Measurements from ENCODE around the gene OR51B5. TPM values are rescaled to one million over a fixed set of nuclear protein-coding genes. Genes with fewer than 3 reads are reported as not detected.

The OR51B5 gene
- total and polyA plus RNA-seq, 4 donors = 0.17 to 0.23 TPM; not detected in 2

- WGBS = 65% methylated on average over 2 of the region's 2 CpGs
- Histone ChIP-seq H3K9me3 (ENCODE audit: control insufficient read depth in 4 of 4, low read length in 3 of 4) (no peaks in the 10 kb centered on the region), H3K27me3 (ENCODE audit: control insufficient read depth in 4 of 4, insufficient read depth in 4 of 4, low read length in 3 of 4) (peaks cover 0 to 2% (median 0%) of the 10 kb centered on the region in 4 donors), H3K27ac (ENCODE audit: low read depth in 1 of 2, low read length in 2 of 2) (no peak overlapping the region), H3K4me1 (ENCODE audit: control insufficient read depth in 4 of 4, insufficient read depth in 4 of 4, low read length in 3 of 4) (no peaks in the 10 kb centered on the region), H3K9ac (ENCODE audit: low read depth in 1 of 2, low read length in 2 of 2) (no peak overlapping the region), H3K36me3 (ENCODE audit: control insufficient read depth in 4 of 4, insufficient read depth in 3 of 4, low read depth in 1 of 4, low read length in 3 of 4) (no peaks in the 10 kb centered on the region), H3K4me3 (ENCODE audit: low read depth in 1 of 3, low read length in 3 of 3) (no peak overlapping the region)
- no peak for DNase-seq (ENCODE audit: low spot score)
- no peak for TF ChIP-seq EGR1 (IDR thresholded peaks at IDR 0.05; ENCODE audit: low read depth in 2 of 2)
- no peak for TF ChIP-seq RAD21 (IDR thresholded peaks at IDR 0.05)
- TF ChIP-seq RXRA (IDR thresholded peaks at IDR 0.05) = no peak
- no peak for TF ChIP-seq MAX (IDR thresholded peaks at IDR 0.05)
These were observed 41.0 kb upstream of the OR51B5 start for GRCh38 chr11:5384335-5384734.

DNA sequence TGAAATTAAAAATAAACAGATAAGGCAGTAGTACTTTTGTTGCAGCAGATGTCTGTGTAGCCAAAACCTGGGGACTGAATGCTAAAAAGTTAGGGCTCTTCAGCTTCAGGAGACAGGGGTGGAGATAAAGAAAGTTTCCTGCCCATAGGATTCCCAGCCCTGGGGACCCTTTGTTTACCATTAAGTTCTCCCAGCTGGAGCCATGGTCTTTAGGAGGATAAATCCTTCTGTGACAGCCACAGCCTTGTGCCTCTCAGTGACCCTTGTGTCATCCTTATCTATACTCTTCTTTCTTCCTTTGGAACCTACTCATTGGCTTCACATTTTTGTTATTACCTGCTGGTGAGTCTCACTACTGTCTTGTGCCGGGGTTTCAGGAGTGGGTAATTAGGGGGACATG lies 40.3 kb upstream of the OR51B5 start, which contains the start of gene OR51M1:
Gene OR51M1, plus strand, starts transcription at position 237 of the 400 bp plus-strand sequence. CDS start 5,587 bp downstream, outside the sequence.
- WGBS = 77% methylated on average over 1 of the region's 1 CpG

DNA sequence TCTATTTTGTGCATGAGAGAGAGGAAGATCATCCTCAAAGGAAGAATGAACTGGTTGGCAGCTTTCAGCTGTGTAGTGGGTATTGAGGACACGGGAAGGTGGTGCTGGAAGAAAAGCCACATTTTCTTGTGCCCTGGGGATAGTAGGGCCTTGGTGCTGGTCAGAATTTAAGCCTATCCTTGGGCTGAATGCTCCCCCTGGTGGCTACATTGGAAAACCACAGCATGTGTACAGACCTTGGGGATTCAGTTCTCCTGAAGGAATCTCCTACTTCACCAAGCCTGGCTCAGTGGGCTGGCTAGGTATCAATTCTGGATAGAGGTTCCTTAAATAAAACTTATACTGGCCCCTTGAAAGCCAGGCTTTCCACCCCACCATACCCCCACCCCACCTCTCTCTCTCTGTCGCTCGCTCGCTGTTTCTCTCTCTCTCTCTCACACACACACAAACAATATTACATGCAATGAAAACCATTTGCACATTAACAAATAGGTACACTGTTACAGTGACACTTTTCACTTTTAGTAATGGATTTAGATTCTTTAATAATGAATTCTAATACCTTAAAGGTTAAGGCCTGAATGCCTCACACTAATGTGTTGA lies 37.5 kb upstream of the OR51B5 start:
- no peak overlapping the region for H3K4me3 ChIP-seq (ENCODE audit: low read depth in 1 of 3, low read length in 3 of 3)
- TF ChIP-seq RAD21 (IDR thresholded peaks at IDR 0.05) = peak; percentile 77 to 85
- TF ChIP-seq MAX (IDR thresholded peaks at IDR 0.05) = no peak
- no peak for TF ChIP-seq JUND (IDR thresholded peaks at IDR 0.05)
- no peak for TF ChIP-seq ATF3 (IDR thresholded peaks at IDR 0.05)
- TF ChIP-seq, protein P1, sequence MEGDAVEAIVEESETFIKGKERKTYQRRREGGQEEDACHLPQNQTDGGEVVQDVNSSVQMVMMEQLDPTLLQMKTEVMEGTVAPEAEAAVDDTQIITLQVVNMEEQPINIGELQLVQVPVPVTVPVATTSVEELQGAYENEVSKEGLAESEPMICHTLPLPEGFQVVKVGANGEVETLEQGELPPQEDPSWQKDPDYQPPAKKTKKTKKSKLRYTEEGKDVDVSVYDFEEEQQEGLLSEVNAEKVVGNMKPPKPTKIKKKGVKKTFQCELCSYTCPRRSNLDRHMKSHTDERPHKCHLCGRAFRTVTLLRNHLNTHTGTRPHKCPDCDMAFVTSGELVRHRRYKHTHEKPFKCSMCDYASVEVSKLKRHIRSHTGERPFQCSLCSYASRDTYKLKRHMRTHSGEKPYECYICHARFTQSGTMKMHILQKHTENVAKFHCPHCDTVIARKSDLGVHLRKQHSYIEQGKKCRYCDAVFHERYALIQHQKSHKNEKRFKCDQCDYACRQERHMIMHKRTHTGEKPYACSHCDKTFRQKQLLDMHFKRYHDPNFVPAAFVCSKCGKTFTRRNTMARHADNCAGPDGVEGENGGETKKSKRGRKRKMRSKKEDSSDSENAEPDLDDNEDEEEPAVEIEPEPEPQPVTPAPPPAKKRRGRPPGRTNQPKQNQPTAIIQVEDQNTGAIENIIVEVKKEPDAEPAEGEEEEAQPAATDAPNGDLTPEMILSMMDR (IDR thresholded peaks at IDR 0.05; ENCODE audit: low read depth, low read length, missing input control) = peak; percentile 65
- no peak for TF ChIP-seq HNF4A (conservative IDR thresholded peaks at IDR 0.05)
- TF ChIP-seq SP1 (IDR thresholded peaks at IDR 0.05) = no peak
- H3K27me3 ChIP-seq (ENCODE audit: control insufficient read depth in 4 of 4, insufficient read depth in 4 of 4, low read length in 3 of 4) = peaks cover 0 to 2% (median 0%) of the 10 kb centered on the region in 4 donors
- 85% methylated on average over 4 of the region's 4 CpGs for WGBS
- H3K9me3 ChIP-seq (ENCODE audit: control insufficient read depth in 4 of 4, low read length in 3 of 4) = no peaks in the 10 kb centered on the region
- H3K4me1 ChIP-seq (ENCODE audit: control insufficient read depth in 4 of 4, insufficient read depth in 4 of 4, low read length in 3 of 4) = no peaks in the 10 kb centered on the region
- no peak overlapping the region for H3K27ac ChIP-seq (ENCODE audit: low read depth in 1 of 2, low read length in 2 of 2)
- DNase-seq (ENCODE audit: low spot score) = peak; percentile 63
- no peaks in the 10 kb centered on the region for H3K36me3 ChIP-seq (ENCODE audit: control insufficient read depth in 4 of 4, insufficient read depth in 3 of 4, low read depth in 1 of 4, low read length in 3 of 4)
- no peak overlapping the region for H3K9ac ChIP-seq (ENCODE audit: low read depth in 1 of 2, low read length in 2 of 2)

More for the DNA sequence above, 40.3 kb upstream of the OR51B5 start, which contains the start of gene OR51M1:
- DNase-seq (ENCODE audit: low spot score) = no peak
- Histone ChIP-seq H3K27ac (ENCODE audit: low read depth in 1 of 2, low read length in 2 of 2) (no peak within 1 kb of the TSS), H3K36me3 (ENCODE audit: control insufficient read depth in 4 of 4, insufficient read depth in 3 of 4, low read depth in 1 of 4, low read length in 3 of 4) (no peaks in the 10 kb centered on the region), H3K9ac (ENCODE audit: low read depth in 1 of 2, low read length in 2 of 2) (no peak within 1 kb of the TSS), H3K27me3 (ENCODE audit: control insufficient read depth in 4 of 4, insufficient read depth in 4 of 4, low read length in 3 of 4) (peaks cover 0 to 2% (median 0%) of the 10 kb centered on the region in 4 donors), H3K4me1 (ENCODE audit: control insufficient read depth in 4 of 4, insufficient read depth in 4 of 4, low read length in 3 of 4) (no peaks in the 10 kb centered on the region), H3K4me3 (ENCODE audit: low read depth in 1 of 3, low read length in 3 of 3) (no peak within 1 kb of the TSS), H3K9me3 (ENCODE audit: control insufficient read depth in 4 of 4, low read length in 3 of 4) (no peaks in the 10 kb centered on the region)
- TF ChIP-seq FOXA2 (IDR thresholded peaks at IDR 0.05) = no peak

DNA sequence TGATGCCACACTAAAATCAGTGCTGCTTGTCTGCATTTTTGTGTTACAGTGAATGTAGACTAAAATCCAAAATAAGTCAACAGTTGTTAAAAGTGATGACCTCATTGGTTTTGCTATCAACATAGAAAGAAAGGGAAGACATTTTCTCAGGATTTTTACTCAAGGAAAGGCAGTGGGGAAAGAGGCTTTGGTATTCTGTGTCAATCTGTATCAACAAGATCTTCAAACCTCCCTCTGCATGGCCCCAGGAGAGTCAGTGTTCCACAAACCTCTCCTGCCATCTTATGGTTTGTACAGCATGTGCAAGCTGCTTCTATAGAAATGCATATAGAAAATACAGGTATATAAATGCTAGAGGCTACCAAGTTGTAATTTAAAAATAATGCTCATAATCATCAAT lies 26.5 kb upstream of the OR51B5 start:
- Histone ChIP-seq H3K4me3 (ENCODE audit: low read depth in 1 of 3, low read length in 3 of 3) (no peak overlapping the region), H3K27ac (ENCODE audit: low read depth in 1 of 2, low read length in 2 of 2) (no peak overlapping the region), H3K9me3 (ENCODE audit: control insufficient read depth in 4 of 4, low read length in 3 of 4) (peaks cover 0 to 5% (median 0%) of the 10 kb centered on the region in 4 donors), H3K27me3 (ENCODE audit: control insufficient read depth in 4 of 4, insufficient read depth in 4 of 4, low read length in 3 of 4) (no peaks in the 10 kb centered on the region), H3K4me1 (ENCODE audit: control insufficient read depth in 4 of 4, insufficient read depth in 4 of 4, low read length in 3 of 4) (no peaks in the 10 kb centered on the region), H3K36me3 (ENCODE audit: control insufficient read depth in 4 of 4, insufficient read depth in 3 of 4, low read depth in 1 of 4, low read length in 3 of 4) (no peaks in the 10 kb centered on the region), H3K9ac (ENCODE audit: low read depth in 1 of 2, low read length in 2 of 2) (no peak overlapping the region)
- TF ChIP-seq MAX (IDR thresholded peaks at IDR 0.05) (no peak), SP1 (IDR thresholded peaks at IDR 0.05) (no peak), EGR1 (IDR thresholded peaks at IDR 0.05; ENCODE audit: low read depth in 2 of 2) (no peak), YY1 (IDR thresholded peaks at IDR 0.05) (no peak), ZBTB33 (IDR thresholded peaks at IDR 0.05) (no peak), HNF4A (conservative IDR thresholded peaks at IDR 0.05) (no peak), FOXA1 (IDR thresholded peaks at IDR 0.05) (no peak)
- no peak for DNase-seq (ENCODE audit: low spot score)
